Measurements from ENCODE around the gene CACNA2D4.

DNA sequence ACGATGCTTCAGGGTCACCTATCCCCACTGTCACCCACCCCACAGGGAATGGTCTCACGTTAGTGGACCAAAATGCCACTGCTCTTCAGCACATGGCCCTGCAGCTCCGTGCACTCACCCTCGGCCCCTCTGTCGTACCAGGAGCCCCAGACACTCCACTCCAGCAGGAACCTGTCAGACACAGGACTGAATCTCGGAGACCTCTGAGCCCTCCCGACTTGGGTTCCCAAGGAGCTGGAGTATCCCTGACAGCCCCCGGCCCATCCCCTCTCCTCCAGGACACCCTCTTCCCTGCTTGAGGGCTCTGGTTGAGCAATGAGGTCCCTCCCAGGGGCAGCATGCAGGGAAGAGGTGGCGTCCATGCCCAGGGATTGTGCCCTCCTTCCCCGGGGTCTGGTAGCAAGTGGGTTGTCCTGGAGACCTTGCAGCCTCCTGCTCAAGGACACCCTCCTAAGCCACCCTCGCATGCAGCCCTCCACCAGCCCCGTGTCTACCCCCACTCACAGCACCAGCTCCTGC, 118.5 kb downstream of the CACNA2D4 start:
- TF ChIP-seq, protein P1, sequence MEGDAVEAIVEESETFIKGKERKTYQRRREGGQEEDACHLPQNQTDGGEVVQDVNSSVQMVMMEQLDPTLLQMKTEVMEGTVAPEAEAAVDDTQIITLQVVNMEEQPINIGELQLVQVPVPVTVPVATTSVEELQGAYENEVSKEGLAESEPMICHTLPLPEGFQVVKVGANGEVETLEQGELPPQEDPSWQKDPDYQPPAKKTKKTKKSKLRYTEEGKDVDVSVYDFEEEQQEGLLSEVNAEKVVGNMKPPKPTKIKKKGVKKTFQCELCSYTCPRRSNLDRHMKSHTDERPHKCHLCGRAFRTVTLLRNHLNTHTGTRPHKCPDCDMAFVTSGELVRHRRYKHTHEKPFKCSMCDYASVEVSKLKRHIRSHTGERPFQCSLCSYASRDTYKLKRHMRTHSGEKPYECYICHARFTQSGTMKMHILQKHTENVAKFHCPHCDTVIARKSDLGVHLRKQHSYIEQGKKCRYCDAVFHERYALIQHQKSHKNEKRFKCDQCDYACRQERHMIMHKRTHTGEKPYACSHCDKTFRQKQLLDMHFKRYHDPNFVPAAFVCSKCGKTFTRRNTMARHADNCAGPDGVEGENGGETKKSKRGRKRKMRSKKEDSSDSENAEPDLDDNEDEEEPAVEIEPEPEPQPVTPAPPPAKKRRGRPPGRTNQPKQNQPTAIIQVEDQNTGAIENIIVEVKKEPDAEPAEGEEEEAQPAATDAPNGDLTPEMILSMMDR (IDR thresholded peaks at IDR 0.05; ENCODE audit: low read length), result no peak
- TF ChIP-seq EZH2phosphoT487 (IDR thresholded peaks at IDR 0.05; ENCODE audit: low read length), result no peak
